GM19397 (cell line): Measurements from ENCODE around the gene CNST.
"Not testable (repeated sequence)": the region's sequence is repeated elsewhere in the genome, so short reads cannot be mapped to it uniquely, and the experiment has no call there.

Experiments used
- ATAC-seq: cut with Tn5 transposase; IDR thresholded peaks from one replicate; pipeline ENCODE4 v1.9.1; 2021; ENCODE audit warnings: mild to moderate bottlenecking, moderate library complexity; ENCODE audit not compliant: unreplicated experiment

CNST gene

GRCh38 chr1:246659594-246660140 is 93.4 kb downstream of the CNST start:
- no peak for ATAC-seq

DNA sequence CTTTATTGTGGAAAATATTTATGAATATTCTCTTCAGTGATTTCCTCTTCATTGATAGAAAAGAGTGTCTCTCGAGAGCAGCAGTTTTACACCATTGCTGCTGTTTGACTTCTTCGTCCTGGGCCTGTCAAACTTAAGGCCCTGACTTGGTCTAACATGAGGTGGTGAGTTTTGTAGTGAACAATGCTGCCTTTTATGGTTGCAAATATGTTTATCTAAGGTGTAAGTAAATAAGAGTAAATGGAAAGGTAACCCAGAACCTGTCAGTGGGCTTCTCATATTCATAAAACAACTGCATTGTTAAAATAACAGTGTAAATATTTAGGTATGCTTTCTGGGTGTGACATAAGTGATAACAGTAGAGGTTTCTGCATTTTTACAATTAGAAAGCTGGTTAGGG is 95.2 kb downstream of the CNST start:
- ATAC-seq: no peak

- no peak for ATAC-seq
Observed at GRCh38 chr1:246667773-246668172, 101.5 kb downstream of the CNST start.

- ATAC-seq: no peak
Observed at GRCh38 chr1:246669659-246670058, 103.4 kb downstream of the CNST start.

DNA sequence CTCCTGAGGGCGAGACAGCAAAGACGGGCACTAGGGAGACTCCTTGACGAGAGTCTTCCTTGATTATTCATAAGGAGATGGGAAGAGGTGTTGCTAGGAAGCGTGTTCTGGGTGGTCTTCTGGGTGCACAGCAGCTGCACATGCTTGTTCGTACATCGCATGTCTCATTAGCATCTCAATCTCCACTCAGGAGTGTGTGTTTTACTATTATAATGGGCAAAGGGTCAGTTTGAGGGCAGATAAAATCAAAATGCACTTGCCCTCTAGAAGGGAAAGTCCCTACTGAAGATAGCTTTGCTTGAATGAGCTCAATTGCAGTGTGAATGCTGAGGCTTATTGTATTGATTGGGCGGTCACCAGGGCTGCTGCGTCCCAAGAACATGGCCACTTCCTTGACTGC is 107.8 kb downstream of the CNST start:
- no peak for ATAC-seq

- no peak for ATAC-seq
Observed at GRCh38 chr1:246677842-246678241, 111.6 kb downstream of the CNST start.

GRCh38 chr1:246678816-246679793 is 112.8 kb downstream of the CNST start:
- no peak for ATAC-seq

DNA sequence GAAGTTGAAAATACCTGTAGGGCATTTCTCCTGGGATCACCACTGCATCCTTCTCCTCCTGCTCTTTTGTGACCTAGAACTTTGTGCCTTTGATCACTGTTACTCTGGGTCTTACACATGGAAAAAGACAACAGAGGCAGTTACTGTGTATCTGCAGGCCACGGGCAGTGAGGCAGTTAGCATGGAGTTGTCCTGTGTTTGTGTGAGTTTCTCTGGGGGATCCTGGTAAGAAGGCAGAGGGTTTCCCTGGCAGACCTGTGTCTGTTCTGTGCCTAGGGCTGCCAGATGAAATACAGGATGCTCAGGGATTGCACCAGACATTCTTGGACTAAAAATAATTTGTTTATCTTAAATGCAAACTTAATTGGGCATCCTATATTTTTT is 113.5 kb downstream of the CNST start:
- no peak for ATAC-seq

DNA sequence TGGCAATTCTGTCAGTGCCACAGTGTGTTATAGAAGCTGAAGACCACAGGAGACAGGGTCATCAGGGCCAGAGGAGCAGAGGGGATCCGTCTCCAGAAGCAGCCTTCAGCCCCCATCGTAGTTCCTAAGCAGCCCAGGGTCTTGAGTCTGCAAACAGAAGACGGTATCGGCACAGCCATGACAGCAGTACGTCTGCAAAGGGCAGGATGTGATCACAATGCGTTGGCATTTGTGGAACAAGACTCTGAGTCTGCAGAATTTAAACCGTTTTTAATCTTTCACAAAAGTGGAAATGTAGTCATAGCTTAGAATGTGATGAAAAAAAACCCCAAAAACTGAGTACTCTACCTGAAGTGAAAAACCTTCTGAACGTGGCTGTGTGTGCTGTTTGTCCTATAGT is 113.9 kb downstream of the CNST start:
- ATAC-seq: no peak

- ATAC-seq: no peak
Observed at GRCh38 chr1:246680696-246681130, 114.5 kb downstream of the CNST start.

DNA sequence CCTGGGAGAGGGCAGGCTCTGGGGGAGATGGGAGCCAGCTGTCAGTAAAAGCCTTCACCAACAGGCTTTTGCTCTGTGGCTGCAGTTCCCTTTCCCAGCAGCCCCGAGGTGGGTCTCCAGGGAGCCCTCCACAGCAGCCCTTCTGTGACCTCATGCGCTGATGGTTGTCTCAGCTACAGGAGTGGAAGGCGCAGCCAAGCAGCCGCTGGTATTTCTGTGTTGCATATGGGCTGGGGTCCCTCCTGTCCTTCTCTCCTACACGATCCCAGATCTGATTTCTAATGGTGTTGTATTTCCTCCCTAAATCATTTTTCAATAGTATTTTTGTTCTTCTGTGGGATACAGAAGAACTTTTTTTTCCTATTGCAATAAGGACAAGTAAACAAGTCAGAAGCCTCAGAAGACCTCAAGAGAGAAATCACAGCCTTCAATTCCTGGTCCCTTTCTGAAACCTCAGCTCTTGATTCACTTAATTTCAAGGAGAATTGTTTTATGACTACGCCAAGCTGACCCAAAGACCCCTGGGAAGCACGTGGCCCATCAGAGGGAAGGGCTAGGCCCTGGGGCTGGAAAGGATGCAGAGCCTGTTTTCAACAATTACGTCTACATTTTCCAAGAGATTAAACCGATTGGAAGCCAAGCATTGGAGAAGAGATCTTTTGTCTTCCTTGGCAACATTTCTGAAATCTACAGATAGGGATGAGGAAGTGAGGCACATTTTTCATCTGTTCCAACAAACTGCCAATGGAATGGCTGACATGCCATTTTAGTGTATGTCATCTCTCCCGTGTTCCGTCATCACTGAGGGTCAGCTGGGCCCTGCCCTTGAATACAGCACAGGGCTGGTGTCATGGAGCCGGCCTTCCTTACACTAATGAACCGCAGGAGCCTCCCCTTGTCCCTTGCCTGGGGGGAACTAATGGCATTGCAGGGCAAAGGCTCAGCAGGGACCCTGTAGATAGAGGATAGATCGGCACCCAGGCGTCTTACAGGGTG is 115.9 kb downstream of the CNST start:
- ATAC-seq: no peak

GRCh38 chr1:246683521-246683920 is 117.3 kb downstream of the CNST start:
- ATAC-seq: no peak

DNA sequence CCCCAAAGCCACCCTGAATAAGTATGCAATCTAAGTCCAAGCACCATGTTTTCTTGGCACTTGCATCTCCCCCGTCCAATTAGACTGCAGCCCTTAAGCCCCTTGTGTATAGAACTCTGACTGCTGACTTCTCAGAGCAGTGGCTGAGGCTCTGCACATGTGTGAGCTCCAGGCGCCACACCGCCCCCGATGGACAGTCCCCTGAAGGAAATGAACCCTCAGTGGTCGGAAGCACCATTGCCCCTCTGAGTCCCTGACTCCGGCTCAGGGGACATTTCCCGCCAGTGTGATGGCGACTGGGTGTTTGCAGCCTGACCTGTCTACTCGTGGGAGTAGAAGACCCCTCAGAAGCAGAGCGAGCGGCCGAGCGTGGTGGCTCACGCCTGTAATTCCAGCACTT is 120.7 kb downstream of the CNST start:
- ATAC-seq: no peak

GRCh38 chr1:246689409-246690008 is 123.3 kb downstream of the CNST start:
- peak; percentile 82 for ATAC-seq

DNA sequence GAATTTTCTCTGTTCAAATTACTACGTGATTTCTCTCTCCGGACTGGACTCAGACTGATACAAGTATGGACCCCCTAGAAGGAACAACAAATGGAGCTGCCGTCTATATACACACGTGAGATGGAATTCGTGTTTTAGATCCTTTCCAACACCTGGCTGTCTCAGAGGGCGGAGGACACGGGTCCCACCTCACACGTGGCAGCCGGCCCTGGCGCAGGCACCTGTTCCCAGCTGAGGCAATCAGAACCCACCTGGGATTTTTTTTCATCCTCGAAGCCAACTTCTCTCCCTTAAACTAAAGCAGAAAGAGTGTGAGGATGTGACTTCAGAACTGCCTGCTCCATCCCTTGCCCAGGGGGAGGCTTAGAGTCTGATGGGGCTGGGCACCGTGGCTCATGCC is 123.8 kb downstream of the CNST start:
- ATAC-seq: no peak

DNA sequence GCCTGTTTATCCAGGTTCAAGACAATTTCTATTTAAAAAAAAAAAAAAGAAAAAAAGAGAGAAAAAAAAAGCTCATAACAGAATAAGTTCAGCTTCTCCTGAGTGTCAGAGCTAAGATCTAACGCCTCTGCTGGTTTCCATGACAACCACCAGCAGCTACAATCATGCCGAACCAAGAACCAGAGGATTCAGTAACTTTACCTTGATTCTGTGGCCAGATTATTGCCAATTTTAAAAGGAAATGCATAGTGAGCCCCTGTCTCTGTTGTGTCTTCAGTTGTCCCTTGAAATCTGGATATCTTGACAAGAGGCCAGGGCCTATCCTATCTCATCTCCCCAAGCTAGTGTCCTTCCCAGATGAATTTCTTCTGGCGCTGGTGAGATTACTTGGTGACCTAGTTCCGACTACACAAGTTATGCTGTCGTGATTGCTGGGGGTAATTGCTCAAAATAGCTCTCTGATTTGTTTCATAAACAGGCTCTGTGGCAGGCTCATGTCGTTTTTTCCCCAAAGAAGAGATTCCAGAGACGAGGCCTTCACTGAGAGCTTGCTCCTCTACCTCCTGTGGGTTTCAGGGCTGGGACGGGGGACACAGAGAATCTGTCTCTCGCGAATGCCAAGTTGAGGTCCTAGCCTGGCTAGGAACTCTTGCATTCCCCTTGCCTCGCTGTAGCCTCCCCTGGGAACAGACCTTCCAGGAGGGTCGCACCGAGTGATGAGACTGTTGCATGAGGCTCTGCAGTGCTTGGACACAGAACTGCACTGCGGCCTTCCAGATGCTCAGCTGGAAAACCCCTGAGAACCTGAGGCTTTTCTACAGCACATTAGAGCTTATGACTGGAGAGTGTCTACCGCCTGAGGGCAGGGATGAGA is 125.6 kb downstream of the CNST start:
- no peak for ATAC-seq

GRCh38 chr1:246694213-246694895 is 128.1 kb downstream of the CNST start:
- ATAC-seq: not testable (repeated sequence)

GRCh38 chr1:246695136-246695535 is 128.9 kb downstream of the CNST start:
- no peak for ATAC-seq

GRCh38 chr1:246695666-246696065 is 129.4 kb downstream of the CNST start:
- no peak for ATAC-seq
